Neural progenitor cell (in vitro differentiated cells): Measurements from ENCODE around the gene AHI1.

Experiments used
- CTCF ChIP-seq: fragments of 200-600 bp; sonication (generic); IDR thresholded peaks from 2 replicates; pipeline ENCODE4 v1.5.1; 2017; ENCODE audit warnings: antibody characterized with exemption, mild to moderate bottlenecking
- EZH2 ChIP-seq: fragments of 200-600 bp; sonication (generic); IDR thresholded peaks from 2 replicates; pipeline ENCODE4 v1.6.1; 2017; ENCODE audit warnings: antibody characterized with exemption, mild to moderate bottlenecking, moderate library complexity

GRCh38 chr6:135534773-135535380 lies 37.3 kb upstream of the AHI1 start:
- TF ChIP-seq CTCF (no peak), EZH2 (no peak)
